MM.1S (cell line): ENCODE results near the gene UTP20.

Experiments used
- DNase-seq: peaks from one replicate; pipeline ENCODE4 v3.0.0-alpha.2; 2015
- H2AFZ ChIP-seq: fragments of 300-600 bp; sonication (generic); 2 replicates; pipeline ENCODE4 v1.6.0; 2016; ENCODE audit warnings: antibody characterized with exemption, low read length
- H3F3A ChIP-seq: fragments of 300-600 bp; sonication (generic); 2 replicates; pipeline ENCODE4 v1.6.1; 2016; ENCODE audit warnings: mild to moderate bottlenecking, antibody characterized with exemption, low read length, moderate library complexity, mixed read lengths; ENCODE audit not compliant: insufficient read depth
- H3K27ac ChIP-seq: fragments of 300-600 bp; sonication (generic); 2 replicates; pipeline ENCODE4 v1.5.1; 2016; ENCODE audit warnings: mild to moderate bottlenecking, low read length
- H3K27me3 ChIP-seq: fragments of 300-600 bp; sonication (generic); replicated peaks from 2 replicates; pipeline ENCODE4 v1.6.0; 2016; ENCODE audit warnings: low read length; ENCODE audit not compliant: insufficient read depth
- H3K36me3 ChIP-seq: fragments of 300-600 bp; sonication (generic); replicated peaks from 2 replicates; pipeline ENCODE4 v1.6.1; 2016; ENCODE audit warnings: mild to moderate bottlenecking, low read length, mixed read lengths; ENCODE audit not compliant: insufficient read depth
- H3K4me1 ChIP-seq: fragments of 300-600 bp; sonication (generic); 2 replicates; pipeline ENCODE4 v1.6.1; 2016; ENCODE audit warnings: low read length, mixed read lengths
- H3K4me2 ChIP-seq: fragments of 300-600 bp; sonication (generic); 2 replicates; pipeline ENCODE4 v1.6.0; 2016; ENCODE audit warnings: low read depth, low read length
- H3K4me3 ChIP-seq: fragments of 300-600 bp; sonication (generic); 2 replicates; pipeline ENCODE4 v1.5.1; 2016; ENCODE audit warnings: low read length, mixed read lengths
- H3K79me2 ChIP-seq: fragments of 300-600 bp; sonication (generic); 2 replicates; pipeline ENCODE4 v1.6.1; 2016; ENCODE audit warnings: mixed run types, low read length, mixed read lengths
- H3K9ac ChIP-seq: fragments of 300-600 bp; sonication (generic); 2 replicates; pipeline ENCODE4 v1.6.1; 2016; ENCODE audit warnings: low read length, mixed read lengths
- H3K9me2 ChIP-seq: fragments of 300-600 bp; sonication (generic); replicated peaks from 2 replicates; pipeline ENCODE4 v1.6.1; 2016; ENCODE audit warnings: mild to moderate bottlenecking, low read length, mixed read lengths; ENCODE audit not compliant: insufficient read depth
- H3K9me3 ChIP-seq: fragments of 300-600 bp; sonication (generic); replicated peaks from 2 replicates; pipeline ENCODE4 v1.6.1; 2016; ENCODE audit warnings: mild to moderate bottlenecking, low read length, mixed read lengths; ENCODE audit not compliant: insufficient read depth
- H4K20me1 ChIP-seq: fragments of 300-600 bp; sonication (generic); 2 replicates; pipeline ENCODE4 v1.6.1; 2016; ENCODE audit warnings: mild to moderate bottlenecking, low read length, moderate library complexity, mixed read lengths; ENCODE audit not compliant: insufficient read depth
- EZH2 ChIP-seq: fragments of 300-600 bp; sonication (generic); optimal IDR thresholded peaks from 2 replicates; pipeline ENCODE3; 2017; ENCODE audit warnings: low read depth, mild to moderate bottlenecking, antibody characterized with exemption, low read length, mixed read lengths
- EZH2phosphoT487 ChIP-seq: fragments of 300-600 bp; sonication (generic); IDR thresholded peaks from 2 replicates; pipeline ENCODE4 v1.6.1; 2018; ENCODE audit warnings: antibody characterized with exemption, low read length
- TF ChIP-seq, protein P1 (sequence below): fragments of 300-600 bp; sonication (generic); IDR thresholded peaks from 2 replicates; pipeline ENCODE4 v1.5.1; 2016; ENCODE audit warnings: antibody characterized with exemption, low read length, mixed read lengths

UTP20 gene

DNA sequence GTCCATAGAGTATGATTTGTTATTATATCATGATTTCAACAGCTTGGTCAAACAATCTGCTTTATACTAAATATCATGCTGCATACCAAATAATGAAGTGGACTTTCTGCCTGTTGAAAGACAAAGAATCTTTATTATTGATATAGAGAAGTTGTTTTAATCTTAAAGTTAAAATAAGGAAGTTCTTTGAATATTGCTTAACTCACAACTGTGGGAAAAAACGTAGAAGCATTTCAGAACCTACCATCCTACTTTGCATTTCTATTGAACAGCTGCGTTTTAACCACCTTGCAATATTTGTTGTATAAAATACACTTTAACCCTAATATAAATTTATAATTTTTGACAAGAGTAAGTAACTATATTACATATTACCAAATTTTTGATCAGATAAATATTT lies 150.6 kb downstream of the UTP20 start:
- H3K4me3 ChIP-seq, result no peak overlapping the region
- H2AFZ ChIP-seq, result no peak overlapping the region
- H3K27ac ChIP-seq, result no peak overlapping the region
- no peaks in the 10 kb centered on the region for H3K36me3 ChIP-seq
- DNase-seq, result no peak
- H3K9ac ChIP-seq, result no peak overlapping the region
- no peak for TF ChIP-seq EZH2phosphoT487
- H3K4me2 ChIP-seq, result no peak overlapping the region
- H3K79me2 ChIP-seq, result no peaks in the 10 kb centered on the region
- no peaks in the 10 kb centered on the region for H3K9me2 ChIP-seq
- no peaks in the 10 kb centered on the region for H3F3A ChIP-seq
- no peaks in the 10 kb centered on the region for H4K20me1 ChIP-seq
- H3K4me1 ChIP-seq, result no peaks in the 10 kb centered on the region
- no peaks in the 10 kb centered on the region for H3K27me3 ChIP-seq
- H3K9me3 ChIP-seq, result no peaks in the 10 kb centered on the region

DNA sequence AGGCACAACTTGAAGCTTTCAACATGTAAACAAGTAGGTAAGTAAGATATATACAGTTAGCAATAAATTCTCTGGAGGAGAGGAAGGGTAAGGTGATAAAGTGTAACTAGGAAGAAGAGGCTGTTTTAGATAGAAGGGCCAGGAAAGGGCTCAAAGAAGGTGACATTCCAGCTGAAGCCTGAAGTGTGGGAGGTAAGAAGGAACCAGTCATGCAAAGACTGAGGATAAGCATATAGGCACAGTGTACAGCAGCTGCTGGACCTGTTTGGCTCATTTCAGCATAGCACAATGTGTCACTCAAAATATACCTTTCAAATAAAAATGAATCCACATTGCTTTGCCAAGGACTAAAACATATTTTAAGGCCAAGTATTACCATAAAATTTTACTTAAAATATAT lies 156.2 kb downstream of the UTP20 start:
- Histone ChIP-seq H3K9me2 (no peaks in the 10 kb centered on the region), H4K20me1 (no peaks in the 10 kb centered on the region), H2AFZ (no peak overlapping the region), H3K27ac (no peak overlapping the region), H3K4me1 (0 out of 2 replicates have a peak, but pooled peaks cover 5% of the 10 kb centered on the region), H3F3A (no peaks in the 10 kb centered on the region), H3K9me3 (no peaks in the 10 kb centered on the region), H3K9ac (no peak overlapping the region), H3K36me3 (no peaks in the 10 kb centered on the region), H3K27me3 (no peaks in the 10 kb centered on the region), H3K4me2 (no peak overlapping the region), H3K4me3 (no peak overlapping the region), H3K79me2 (no peaks in the 10 kb centered on the region)
- DNase-seq, result no peak
- no peak for TF ChIP-seq EZH2
- no peak for TF ChIP-seq EZH2phosphoT487
- TF ChIP-seq, protein P1, sequence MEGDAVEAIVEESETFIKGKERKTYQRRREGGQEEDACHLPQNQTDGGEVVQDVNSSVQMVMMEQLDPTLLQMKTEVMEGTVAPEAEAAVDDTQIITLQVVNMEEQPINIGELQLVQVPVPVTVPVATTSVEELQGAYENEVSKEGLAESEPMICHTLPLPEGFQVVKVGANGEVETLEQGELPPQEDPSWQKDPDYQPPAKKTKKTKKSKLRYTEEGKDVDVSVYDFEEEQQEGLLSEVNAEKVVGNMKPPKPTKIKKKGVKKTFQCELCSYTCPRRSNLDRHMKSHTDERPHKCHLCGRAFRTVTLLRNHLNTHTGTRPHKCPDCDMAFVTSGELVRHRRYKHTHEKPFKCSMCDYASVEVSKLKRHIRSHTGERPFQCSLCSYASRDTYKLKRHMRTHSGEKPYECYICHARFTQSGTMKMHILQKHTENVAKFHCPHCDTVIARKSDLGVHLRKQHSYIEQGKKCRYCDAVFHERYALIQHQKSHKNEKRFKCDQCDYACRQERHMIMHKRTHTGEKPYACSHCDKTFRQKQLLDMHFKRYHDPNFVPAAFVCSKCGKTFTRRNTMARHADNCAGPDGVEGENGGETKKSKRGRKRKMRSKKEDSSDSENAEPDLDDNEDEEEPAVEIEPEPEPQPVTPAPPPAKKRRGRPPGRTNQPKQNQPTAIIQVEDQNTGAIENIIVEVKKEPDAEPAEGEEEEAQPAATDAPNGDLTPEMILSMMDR, result no peak
